Kidney epithelial cell (primary cell): ENCODE data around the gene PGAM5. TPM values are rescaled to one million over a fixed set of nuclear protein-coding genes. Genes with fewer than 3 reads are reported as not detected.

ENCODE experiments used
- DNase-seq: peaks from one replicate; pipeline ENCODE4 v3.0.0-alpha.2; 2010; ENCODE audit warnings: low read depth
- H3K27me3 ChIP-seq: 2 replicates; pipeline ENCODE4 v1.6.0; 2011; ENCODE audit warnings: low read length; ENCODE audit not compliant: control insufficient read depth, insufficient read depth
- H3K36me3 ChIP-seq: 2 replicates; pipeline ENCODE4 v1.5.1; 2011; ENCODE audit warnings: low read length; ENCODE audit not compliant: control insufficient read depth, insufficient read depth
- H3K4me3 ChIP-seq: 2 replicates; pipeline ENCODE4 v1.5.1; 2011; ENCODE audit warnings: low read depth, mild to moderate bottlenecking, control low read depth, low read length
- CTCF ChIP-seq: IDR thresholded peaks from 2 replicates; pipeline ENCODE4 v1.5.1; 2011; ENCODE audit warnings: mild to moderate bottlenecking, moderate library complexity, low read length, control low read depth, inconsistent platforms; ENCODE audit not compliant: insufficient read depth, poor library complexity, severe bottlenecking
- total RNA-seq: library from RNA; depleted of rRNA; stranded (reverse); fragments of >200 nt; gene quantifications from 2 replicates; pipeline ENCODE4 v1.2.3, GENCODE V29; 2015

The PGAM5 gene
- total RNA-seq = 40.4 and 47.1 TPM in 2 replicates

GRCh38 chr12:132710405-132711079 lies at the start of gene PGAM5:
Gene PGAM5 (plus strand): TSS chr12:132710842. CDS start chr12:132710877, 35 bp downstream.
- DNase-seq = peak; percentile 60
- Histone ChIP-seq H3K36me3 (no peaks in the 10 kb centered on the region), H3K4me3 (peak within 1 kb of the TSS; percentile 93), H3K27me3 (no peaks in the 10 kb centered on the region)
- TF ChIP-seq CTCF = no peak

- TF ChIP-seq CTCF = no peak
- Histone ChIP-seq H3K27me3 (no peaks in the 10 kb centered on the region), H3K36me3 (no peaks in the 10 kb centered on the region)
Measured at GRCh38 chr12:132660996-132661395, 49.6 kb upstream of the PGAM5 start.

GRCh38 chr12:132661972-132662371 lies 48.7 kb upstream of the PGAM5 start:
- H3K4me3 ChIP-seq = no peak overlapping the region

More at GRCh38 chr12:132660996-132661395, 49.6 kb upstream of the PGAM5 start:
- no peak overlapping the region for H3K4me3 ChIP-seq
- no peak for DNase-seq

GRCh38 chr12:132662901-132663755 lies 47.5 kb upstream of the PGAM5 start:
- H3K36me3 ChIP-seq = no peaks in the 10 kb centered on the region
- no peak for DNase-seq
- no peak for TF ChIP-seq CTCF

More at GRCh38 chr12:132661972-132662371, 48.7 kb upstream of the PGAM5 start:
- no peak for TF ChIP-seq CTCF
- Histone ChIP-seq H3K27me3 (no peaks in the 10 kb centered on the region), H3K36me3 (no peaks in the 10 kb centered on the region)
- DNase-seq = no peak

GRCh38 chr12:132664206-132665148 lies 46.2 kb upstream of the PGAM5 start:
- TF ChIP-seq CTCF = no peak
- H3K4me3 ChIP-seq = no peak overlapping the region
- H3K36me3 ChIP-seq = peaks cover 2% of the 10 kb centered on the region
- no peak for DNase-seq
- no peaks in the 10 kb centered on the region for H3K27me3 ChIP-seq

More at GRCh38 chr12:132662901-132663755, 47.5 kb upstream of the PGAM5 start:
- Histone ChIP-seq H3K4me3 (no peak overlapping the region), H3K27me3 (no peaks in the 10 kb centered on the region)
